Parathyroid adenoma (tissue), 2 donors: Measurements from ENCODE around the gene ODF4.

Experiments used
- H2AFZ ChIP-seq: fragments of 300-600 bp; sonication (generic); one replicate; pipeline ENCODE4 v1.7.0; 2017; ENCODE audit warnings: antibody characterized with exemption, mild to moderate bottlenecking
- H3K27ac ChIP-seq: fragments of 300-600 bp; sonication (generic); one replicate; pipeline ENCODE4 v1.7.0; 2017
- H3K27me3 ChIP-seq: fragments of 300-600 bp; sonication (generic); one replicate; pipeline ENCODE4 v1.7.0; 2017; ENCODE audit warnings: low read length; ENCODE audit not compliant: control insufficient read depth, insufficient read depth
- H3K36me3 ChIP-seq: fragments of 300-600 bp; sonication (generic); one replicate; pipeline ENCODE4 v1.7.0; 2017; ENCODE audit warnings: low read length; ENCODE audit not compliant: control insufficient read depth, insufficient read depth
- H3K4me1 ChIP-seq: fragments of 300-600 bp; sonication (generic); one replicate; pipeline ENCODE4 v1.7.0; 2017; ENCODE audit warnings: control low read depth
- H3K4me2 ChIP-seq: fragments of 300-600 bp; sonication (generic); one replicate; pipeline ENCODE4 v1.7.0; 2017; ENCODE audit warnings: low read length
- H3K4me3 ChIP-seq: fragments of 300-600 bp; sonication (generic); one replicate; pipeline ENCODE4 v1.7.0; 2017; ENCODE audit warnings: low read depth, low read length
- H3K79me2 ChIP-seq: fragments of 300-600 bp; sonication (generic); one replicate; pipeline ENCODE4 v1.7.0; 2017; ENCODE audit warnings: control low read depth
- H3K9ac ChIP-seq: fragments of 300-600 bp; sonication (generic); one replicate; pipeline ENCODE4 v1.7.0; 2017; ENCODE audit warnings: mild to moderate bottlenecking
- H3K9me3 ChIP-seq: fragments of 300-600 bp; sonication (generic); one replicate; pipeline ENCODE4 v1.7.0; 2017; ENCODE audit warnings: low read length; ENCODE audit not compliant: control insufficient read depth
- TF ChIP-seq, protein P1 (sequence below): fragments of 300-600 bp; sonication (generic); IDR thresholded peaks from one replicate; pipeline ENCODE4 v1.7.0; 2017; ENCODE audit warnings: antibody characterized with exemption, mild to moderate bottlenecking
- donor health status: primary hyperparathyroidism.

Gene ODF4

GRCh38 chr17:8382880-8383142, 43.2 kb downstream of the ODF4 start:
- no peaks in the 10 kb centered on the region for H3K36me3 ChIP-seq
- peaks cover 10% of the 10 kb centered on the region for H3K79me2 ChIP-seq
- no peaks in the 10 kb centered on the region for H3K27me3 ChIP-seq
- H3K4me2 ChIP-seq: peak overlapping the region; percentile 89
- TF ChIP-seq, protein P1, sequence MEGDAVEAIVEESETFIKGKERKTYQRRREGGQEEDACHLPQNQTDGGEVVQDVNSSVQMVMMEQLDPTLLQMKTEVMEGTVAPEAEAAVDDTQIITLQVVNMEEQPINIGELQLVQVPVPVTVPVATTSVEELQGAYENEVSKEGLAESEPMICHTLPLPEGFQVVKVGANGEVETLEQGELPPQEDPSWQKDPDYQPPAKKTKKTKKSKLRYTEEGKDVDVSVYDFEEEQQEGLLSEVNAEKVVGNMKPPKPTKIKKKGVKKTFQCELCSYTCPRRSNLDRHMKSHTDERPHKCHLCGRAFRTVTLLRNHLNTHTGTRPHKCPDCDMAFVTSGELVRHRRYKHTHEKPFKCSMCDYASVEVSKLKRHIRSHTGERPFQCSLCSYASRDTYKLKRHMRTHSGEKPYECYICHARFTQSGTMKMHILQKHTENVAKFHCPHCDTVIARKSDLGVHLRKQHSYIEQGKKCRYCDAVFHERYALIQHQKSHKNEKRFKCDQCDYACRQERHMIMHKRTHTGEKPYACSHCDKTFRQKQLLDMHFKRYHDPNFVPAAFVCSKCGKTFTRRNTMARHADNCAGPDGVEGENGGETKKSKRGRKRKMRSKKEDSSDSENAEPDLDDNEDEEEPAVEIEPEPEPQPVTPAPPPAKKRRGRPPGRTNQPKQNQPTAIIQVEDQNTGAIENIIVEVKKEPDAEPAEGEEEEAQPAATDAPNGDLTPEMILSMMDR: no peak
- peak overlapping the region; percentile 72 for H3K27ac ChIP-seq
- H3K4me3 ChIP-seq: peak overlapping the region; percentile 86
- peak overlapping the region; percentile 9 for H3K9ac ChIP-seq
- peak overlapping the region; percentile 88 for H2AFZ ChIP-seq
- peaks cover 15% of the 10 kb centered on the region for H3K4me1 ChIP-seq
- no peaks in the 10 kb centered on the region for H3K9me3 ChIP-seq

DNA sequence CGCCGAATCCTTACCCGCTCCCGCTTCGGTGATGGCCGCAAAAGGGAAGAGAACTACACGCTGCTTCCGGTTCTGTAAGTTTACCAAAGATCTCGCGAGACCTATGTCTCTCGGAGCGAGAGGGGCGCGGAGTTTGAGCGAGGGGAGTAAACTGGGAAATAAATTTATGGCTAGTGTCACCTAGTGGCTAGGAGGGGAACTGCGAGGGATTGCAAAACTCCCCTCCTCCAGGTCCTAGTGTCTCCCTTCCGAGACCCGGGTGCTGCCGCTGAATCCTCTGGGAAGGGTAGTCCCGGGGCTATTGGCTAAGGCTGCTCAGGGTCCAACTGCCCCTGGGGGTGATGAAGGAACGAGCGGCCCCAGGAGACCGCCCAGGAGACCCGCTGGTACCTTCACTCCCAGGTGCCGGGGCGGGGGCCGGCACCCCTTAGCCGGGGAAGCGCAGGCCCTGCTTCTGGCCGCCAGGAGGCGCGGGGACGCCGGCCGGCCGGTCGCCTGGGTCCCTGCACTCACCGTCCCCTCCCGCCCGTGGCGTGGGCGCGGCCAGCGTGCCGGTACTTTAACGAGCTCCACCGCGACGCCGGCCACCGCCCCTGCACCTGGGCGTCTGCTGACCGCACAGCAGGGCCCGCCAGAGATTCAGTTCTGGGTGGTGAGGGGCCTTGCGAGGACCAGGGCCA, 43.6 kb downstream of the ODF4 start, which contains the start of gene RPL26:
Gene RPL26, minus strand, starts transcription at position 51 of the 680 bp plus-strand sequence. CDS start 883 bp downstream, outside the sequence.
- TF ChIP-seq, protein P1: peak; percentile 99
- Histone ChIP-seq H3K9me3 (no peaks in the 10 kb centered on the region), H3K4me3 (peak within 1 kb of the TSS; percentile 86), H3K27ac (peak within 1 kb of the TSS; percentile 72), H2AFZ (peak within 1 kb of the TSS; percentile 88), H3K4me1 (peaks cover 15% of the 10 kb centered on the region), H3K4me2 (peak within 1 kb of the TSS; percentile 89), H3K36me3 (no peaks in the 10 kb centered on the region), H3K27me3 (no peaks in the 10 kb centered on the region), H3K9ac (peak within 1 kb of the TSS; percentile 9), H3K79me2 (peaks cover 10% of the 10 kb centered on the region)

GRCh38 chr17:8384801-8385378, 45.2 kb downstream of the ODF4 start:
- no peak overlapping the region for H2AFZ ChIP-seq
- H3K9ac ChIP-seq: no peak overlapping the region
- peaks cover 14% of the 10 kb centered on the region for H3K4me1 ChIP-seq
- no peaks in the 10 kb centered on the region for H3K36me3 ChIP-seq
- H3K27ac ChIP-seq: no peak overlapping the region
- TF ChIP-seq, protein P1: no peak
- H3K9me3 ChIP-seq: no peaks in the 10 kb centered on the region
- H3K4me2 ChIP-seq: no peak overlapping the region
- no peak overlapping the region for H3K4me3 ChIP-seq
- peaks cover 10% of the 10 kb centered on the region for H3K79me2 ChIP-seq
- no peaks in the 10 kb centered on the region for H3K27me3 ChIP-seq

- Histone ChIP-seq H3K4me1 (peaks cover 6% of the 10 kb centered on the region), H3K9me3 (no peaks in the 10 kb centered on the region), H3K4me2 (no peak overlapping the region), H3K9ac (no peak overlapping the region), H3K27me3 (no peaks in the 10 kb centered on the region), H3K4me3 (no peak overlapping the region), H3K79me2 (peaks cover 3% of the 10 kb centered on the region), H2AFZ (no peak overlapping the region), H3K27ac (no peak overlapping the region), H3K36me3 (no peaks in the 10 kb centered on the region)
- TF ChIP-seq, protein P1: no peak
Measured at GRCh38 chr17:8386841-8387240, 47.2 kb downstream of the ODF4 start.
